ENCODE results near the gene STRAP. TPM values are rescaled to one million over a fixed set of nuclear protein-coding genes. Genes with fewer than 3 reads are reported as not detected.
"Not testable (repeated sequence)": the region's sequence is repeated elsewhere in the genome, so short reads cannot be mapped to it uniquely, and the experiment has no call there.

STRAP gene
- total RNA-seq, 4 donors from 2014 or later = 26.5 to 38.8 (median 34.7) TPM

GRCh38 chr12:15939111-15939510 lies 56.9 kb downstream of the STRAP start:
- Histone ChIP-seq H3K4me3 (no peak overlapping the region), H3K9me3 (no peaks in the 10 kb centered on the region), H3K36me3 (no peaks in the 10 kb centered on the region), H3K27ac (no peak overlapping the region), H3K4me1 (no peaks in the 10 kb centered on the region), H3K27me3 (no peaks in the 10 kb centered on the region)
- TF ChIP-seq CTCF (IDR thresholded peaks at IDR 0.05) (no peak), POLR2A (IDR thresholded peaks at IDR 0.05) (no peak)
- no peak for DNase-seq

- no peaks in the 10 kb centered on the region for H3K27me3 ChIP-seq
- H3K4me1 ChIP-seq = no peaks in the 10 kb centered on the region
Observed at GRCh38 chr12:15942475-15942874, 60.3 kb downstream of the STRAP start.

GRCh38 chr12:15943519-15943918 lies 61.3 kb downstream of the STRAP start:
- H3K36me3 ChIP-seq, H3K4me1 ChIP-seq, H3K9me3 ChIP-seq, H3K4me3 ChIP-seq, H3K27me3 ChIP-seq, DNase-seq, H3K27ac ChIP-seq: not testable (repeated sequence)

More at GRCh38 chr12:15942475-15942874, 60.3 kb downstream of the STRAP start:
- TF ChIP-seq POLR2A (IDR thresholded peaks at IDR 0.05) (no peak), CTCF (IDR thresholded peaks at IDR 0.05) (no peak)
- H3K36me3 ChIP-seq = no peaks in the 10 kb centered on the region
- DNase-seq = no peak
- H3K4me3 ChIP-seq = no peak overlapping the region
- H3K27ac ChIP-seq = no peak overlapping the region
- no peaks in the 10 kb centered on the region for H3K9me3 ChIP-seq

GRCh38 chr12:15948461-15948860 lies 66.3 kb downstream of the STRAP start:
- DNase-seq, H3K4me3 ChIP-seq, H3K4me1 ChIP-seq, H3K9me3 ChIP-seq, H3K27me3 ChIP-seq, H3K36me3 ChIP-seq, H3K27ac ChIP-seq: not testable (repeated sequence)

Other genes starting within 250 kb of the STRAP start
- 100 to 1,000 TPM in 3 of 4 donors, 10 to 100 TPM in 1; 57.8 to 168 (median 129) TPM for gene EPS8, start 93.0 kb upstream of the STRAP start, total RNA-seq
- 100 to 1,000 TPM in 1 of 4 donors, 10 to 100 TPM in 3; 45.4 to 111 (median 78.9) TPM for gene DERA, start 28.9 kb downstream of the STRAP start, total RNA-seq